ENCODE data around the gene NMNAT1.

DNA sequence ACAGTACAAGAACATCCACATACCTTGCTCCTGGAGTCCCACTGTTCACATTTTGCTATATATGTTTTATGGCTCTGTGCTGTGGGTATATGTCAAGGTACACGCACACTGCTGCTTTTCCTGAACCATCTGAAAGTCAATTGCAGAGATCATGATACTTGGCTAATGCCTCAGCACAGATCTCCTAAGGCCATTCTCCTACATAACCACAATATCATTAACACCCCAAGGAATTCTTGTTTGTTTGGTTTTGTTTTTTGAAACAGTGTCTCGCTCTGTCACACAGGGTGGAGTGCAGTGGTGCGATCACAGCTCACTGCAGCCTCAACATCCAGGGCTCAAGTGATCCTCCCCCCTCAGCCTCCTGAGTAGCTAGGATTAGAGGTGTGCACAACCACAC is 49.2 kb upstream of the NMNAT1 start:
- TF ChIP-seq, protein P1, sequence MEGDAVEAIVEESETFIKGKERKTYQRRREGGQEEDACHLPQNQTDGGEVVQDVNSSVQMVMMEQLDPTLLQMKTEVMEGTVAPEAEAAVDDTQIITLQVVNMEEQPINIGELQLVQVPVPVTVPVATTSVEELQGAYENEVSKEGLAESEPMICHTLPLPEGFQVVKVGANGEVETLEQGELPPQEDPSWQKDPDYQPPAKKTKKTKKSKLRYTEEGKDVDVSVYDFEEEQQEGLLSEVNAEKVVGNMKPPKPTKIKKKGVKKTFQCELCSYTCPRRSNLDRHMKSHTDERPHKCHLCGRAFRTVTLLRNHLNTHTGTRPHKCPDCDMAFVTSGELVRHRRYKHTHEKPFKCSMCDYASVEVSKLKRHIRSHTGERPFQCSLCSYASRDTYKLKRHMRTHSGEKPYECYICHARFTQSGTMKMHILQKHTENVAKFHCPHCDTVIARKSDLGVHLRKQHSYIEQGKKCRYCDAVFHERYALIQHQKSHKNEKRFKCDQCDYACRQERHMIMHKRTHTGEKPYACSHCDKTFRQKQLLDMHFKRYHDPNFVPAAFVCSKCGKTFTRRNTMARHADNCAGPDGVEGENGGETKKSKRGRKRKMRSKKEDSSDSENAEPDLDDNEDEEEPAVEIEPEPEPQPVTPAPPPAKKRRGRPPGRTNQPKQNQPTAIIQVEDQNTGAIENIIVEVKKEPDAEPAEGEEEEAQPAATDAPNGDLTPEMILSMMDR (IDR thresholded peaks at IDR 0.05; ENCODE audit: borderline replicate concordance, extremely low read depth, low read length, poor library complexity, severe bottlenecking), result no peak
- no peak for TF ChIP-seq EZH2 (IDR thresholded peaks at IDR 0.05; ENCODE audit: borderline replicate concordance, low read depth, low read length, severe bottlenecking)

Data from DND-41 (cell line).